Measurements from ENCODE around the gene DENND4B. TPM values are rescaled to one million over a fixed set of nuclear protein-coding genes. Genes with fewer than 3 reads are reported as not detected.

The DENND4B gene
- total RNA-seq, 1 donor from 2014 or later, result 257 TPM

- no peak overlapping the region for H3K27ac Mint-ChIP-seq
- DNase-seq (no peak), ATAC-seq (ENCODE audit: low read depth) (no peak)
- intact Hi-C loops (cut with micrococcal nuclease), result no loop called here
- H3K4me1 Mint-ChIP-seq, result no peaks in the 10 kb centered on the region
- peaks cover 86% of the 10 kb centered on the region for H3K36me3 Mint-ChIP-seq (ENCODE audit: low read depth)
- no peak for TF ChIP-seq CTCF (IDR thresholded peaks at IDR 0.05)
- no peaks in the 10 kb centered on the region for H3K9me3 Mint-ChIP-seq
- no peak overlapping the region for H3K4me3 Mint-ChIP-seq
- CTCF ChIA-PET, result no interaction called here
- no peaks in the 10 kb centered on the region for H3K27me3 Mint-ChIP-seq
- POLR2A ChIA-PET, result interaction anchor here (0.7 to 1.5 kb wide), 3 partner anchors 11 to 38 kb away, joined by 3 to 8 read pairs (median 4); partner anchors contain the start of gene DENND4B
These were observed 12.6 kb downstream of the DENND4B start for GRCh38 chr1:153933955-153934354.

- POLR2A ChIA-PET, result interaction anchor here (1.8 to 2.3 kb wide), 2 partner anchors 10 to 12 kb away, joined by 5 to 18 read pairs; partner anchors contain the start of gene GATAD2B
- CTCF ChIA-PET, result no interaction called here
These were observed 13.1 kb downstream of the DENND4B start for GRCh38 chr1:153933430-153933829.

GRCh38 chr1:153932156-153933131, 14.1 kb downstream of the DENND4B start:
- no peak for TF ChIP-seq CTCF (IDR thresholded peaks at IDR 0.05)
- ATAC-seq (ENCODE audit: low read depth), result no peak
- peaks cover 78% of the 10 kb centered on the region for H3K36me3 Mint-ChIP-seq (ENCODE audit: low read depth)
- H3K4me1 Mint-ChIP-seq, result peaks cover 2% of the 10 kb centered on the region
- POLR2A ChIA-PET, result interaction anchor here (0.6 to 2.3 kb wide), 3 partner anchors 9 to 38 kb away, joined by 3 to 18 read pairs (median 5); partner anchors contain the start of gene GATAD2B
- no peak overlapping the region for H3K4me3 Mint-ChIP-seq
- no peak overlapping the region for H3K27ac Mint-ChIP-seq
- intact Hi-C loops (cut with micrococcal nuclease), result no loop called here
- CTCF ChIA-PET, result no interaction called here
- no peaks in the 10 kb centered on the region for H3K9me3 Mint-ChIP-seq
- DNase-seq, result no peak
- H3K27me3 Mint-ChIP-seq, result no peaks in the 10 kb centered on the region

More at GRCh38 chr1:153933430-153933829, 13.1 kb downstream of the DENND4B start:
- ATAC-seq (ENCODE audit: low read depth) (no peak), DNase-seq (no peak)
- intact Hi-C loops (cut with micrococcal nuclease), result no loop called here
- no peak overlapping the region for H3K4me3 Mint-ChIP-seq
- H3K4me1 Mint-ChIP-seq, result no peaks in the 10 kb centered on the region
- H3K9me3 Mint-ChIP-seq, result no peaks in the 10 kb centered on the region
- H3K27ac Mint-ChIP-seq, result no peak overlapping the region
- TF ChIP-seq CTCF (IDR thresholded peaks at IDR 0.05), result no peak
- H3K36me3 Mint-ChIP-seq (ENCODE audit: low read depth), result peaks cover 86% of the 10 kb centered on the region
- H3K27me3 Mint-ChIP-seq, result no peaks in the 10 kb centered on the region

- Mint-ChIP-seq H3K27ac (no peak overlapping the region), H3K4me3 (no peak overlapping the region), H3K27me3 (no peaks in the 10 kb centered on the region), H3K36me3 (ENCODE audit: low read depth) (peaks cover 57% of the 10 kb centered on the region), H3K9me3 (no peaks in the 10 kb centered on the region), H3K4me1 (peaks cover 2% of the 10 kb centered on the region)
- no peak for TF ChIP-seq CTCF (IDR thresholded peaks at IDR 0.05)
- ChIA-PET CTCF (no interaction called here), POLR2A (interaction anchor here (0.6 to 3.7 kb wide), 5 partner anchors 15 to 58 kb away, joined by 3 to 25 read pairs (median 3); partner anchors contain the start of genes DENND4B and RAB13)
- DNase-seq (no peak), ATAC-seq (ENCODE audit: low read depth) (no peak)
- intact Hi-C loops (cut with micrococcal nuclease), result no loop called here
These were observed 16.3 kb downstream of the DENND4B start for GRCh38 chr1:153929981-153930948.

All from activated B cell treated with CpG ODN at 0.5 μM for 24 hours (primary cell).